Measurements from ENCODE around the gene P2RX7. TPM values are rescaled to one million over a fixed set of nuclear protein-coding genes. Genes with fewer than 3 reads are reported as not detected.
"Not testable (repeated sequence)": the region's sequence is repeated elsewhere in the genome, so short reads cannot be mapped to it uniquely, and the experiment has no call there.

P2RX7 gene
- total RNA-seq, 8 experiments from 2014 or later, result 0.08 to 1.9 (median 0.17) TPM

GRCh38 chr12:121149289-121149688 is 16.6 kb downstream of the P2RX7 start:
- WGBS, 10 experiments, result 40 to 90% (median 70%) methylated on average over 1 to 3 of the region's 3 CpGs; no CpG with 5 or more reads in 5 of the 10 experiments
- in situ Hi-C loops (cut with MboI; ENCODE audit: low pct_unique_long_range_greater_than_20kb in 2 of 9, low sequenced_read_pairs in 9 of 9, unreplicated experiment in 9 of 9); H3K4me1 ChIP-seq (replicated peaks in 1 of 2); H3K27ac ChIP-seq; ATAC-seq (replicated peaks in 6 of 8); H3K4me3 ChIP-seq: not testable (repeated sequence)

GRCh38 chr12:121154793-121155375 is 22.2 kb downstream of the P2RX7 start:
- Histone ChIP-seq H3K27ac (no peak overlapping the region), H3K4me1 (replicated peaks in 1 of 2) (no peaks in the 10 kb centered on the region), H3K4me3 (no peak overlapping the region)
- 58 to 100% (median 80%) methylated on average over 1 to 14 of the region's 14 CpGs for WGBS, 10 experiments
- in situ Hi-C loops (cut with MboI; ENCODE audit: low pct_unique_long_range_greater_than_20kb in 2 of 9, low sequenced_read_pairs in 9 of 9, unreplicated experiment in 9 of 9), result no loop called here
- ATAC-seq (replicated peaks in 6 of 8), result no peak

DNA sequence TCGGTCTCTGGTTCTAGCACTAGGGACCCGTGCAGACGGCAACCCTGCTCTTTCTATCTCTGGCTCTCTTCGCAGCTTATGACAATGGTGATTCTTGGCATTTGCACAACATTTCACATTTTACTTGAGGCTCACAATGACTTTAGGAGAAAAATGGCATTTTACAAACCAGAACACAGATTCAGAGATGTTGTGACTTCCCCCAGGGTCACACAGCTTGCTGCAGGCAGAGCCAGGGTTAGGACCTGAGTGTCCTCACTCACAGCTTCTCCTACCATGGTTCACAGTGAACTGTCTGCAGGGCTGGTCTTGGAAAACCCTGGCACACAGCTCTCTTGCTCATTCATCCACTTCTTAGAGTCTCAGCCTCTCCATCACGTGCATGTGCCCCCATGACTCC is 23.7 kb downstream of the P2RX7 start:
- Histone ChIP-seq H3K4me3 (no peak overlapping the region), H3K4me1 (replicated peaks in 1 of 2) (no peaks in the 10 kb centered on the region), H3K27ac (no peak overlapping the region)
- ATAC-seq (replicated peaks in 6 of 8), result no peak
- 0 to 93% (median 80%) methylated on average over 1 to 5 of the region's 5 CpGs; no CpG with 5 or more reads in 5 of the 10 experiments for WGBS, 10 experiments
- in situ Hi-C loops (cut with MboI; ENCODE audit: low pct_unique_long_range_greater_than_20kb in 2 of 9, low sequenced_read_pairs in 9 of 9, unreplicated experiment in 9 of 9), result no loop called here

GRCh38 chr12:121158085-121158484 is 25.4 kb downstream of the P2RX7 start:
- Histone ChIP-seq H3K4me3 (no peak overlapping the region), H3K4me1 (replicated peaks in 1 of 2) (no peaks in the 10 kb centered on the region), H3K27ac (no peak overlapping the region)
- ATAC-seq (replicated peaks in 6 of 8), result no peak
- in situ Hi-C loops (cut with MboI; ENCODE audit: low pct_unique_long_range_greater_than_20kb in 2 of 9, low sequenced_read_pairs in 9 of 9, unreplicated experiment in 9 of 9), result no loop called here
- WGBS, 10 experiments, result 60 to 100% (median 93%) methylated on average over 1 to 3 of the region's 3 CpGs; no CpG with 5 or more reads in 4 of the 10 experiments

DNA sequence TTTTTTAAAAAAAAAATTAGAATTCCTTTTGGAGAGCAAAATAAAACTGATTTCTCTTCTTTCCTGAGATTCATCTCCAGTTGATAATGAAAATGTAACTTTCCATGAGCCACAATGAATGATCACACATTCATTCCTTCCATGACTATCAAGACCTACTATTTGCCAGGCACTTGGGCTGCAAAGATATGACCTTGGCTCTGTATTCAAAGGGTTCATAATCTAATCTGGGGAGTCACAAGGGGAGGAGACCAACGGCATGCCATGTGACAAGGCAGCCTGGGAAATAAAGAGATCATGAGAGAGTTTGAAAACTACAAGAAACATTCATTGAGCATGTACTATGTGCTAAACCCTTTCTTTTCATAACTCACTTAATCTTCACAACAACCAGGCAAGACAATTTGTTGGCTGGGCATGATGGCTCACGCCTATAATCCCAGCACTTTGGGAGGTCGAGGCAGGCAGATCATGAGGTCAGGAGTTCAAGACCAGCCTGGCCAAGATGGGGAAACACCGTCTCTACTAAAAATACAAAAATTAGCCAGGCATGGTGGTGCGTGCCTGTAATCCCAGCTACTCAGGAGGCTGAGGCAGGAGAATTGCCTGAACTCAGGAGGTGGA is 26.2 kb downstream of the P2RX7 start:
- WGBS, 10 experiments, result 0 to 100% (median 63%) methylated on average over 1 to 3 of the region's 5 CpGs; no CpG with 5 or more reads in 2 of the 10 experiments
- ATAC-seq (replicated peaks in 6 of 8); H3K4me3 ChIP-seq: not testable (repeated sequence)

GRCh38 chr12:121159467-121160307 is 27.0 kb downstream of the P2RX7 start:
- H3K4me3 ChIP-seq, result no peak overlapping the region
- WGBS, 10 experiments, result 60 to 100% (median 81%) methylated on average over 1 to 7 of the region's 7 CpGs
- in situ Hi-C loops (cut with MboI; ENCODE audit: low pct_unique_long_range_greater_than_20kb in 2 of 9, low sequenced_read_pairs in 9 of 9, unreplicated experiment in 9 of 9), result no loop called here
- no peak for ATAC-seq (replicated peaks in 6 of 8)
- no peaks in the 10 kb centered on the region for H3K4me1 ChIP-seq (replicated peaks in 1 of 2)
- no peak overlapping the region for H3K27ac ChIP-seq

More for the DNA sequence above, 26.2 kb downstream of the P2RX7 start:
- H3K27ac ChIP-seq; in situ Hi-C loops (cut with MboI; ENCODE audit: low pct_unique_long_range_greater_than_20kb in 2 of 9, low sequenced_read_pairs in 9 of 9, unreplicated experiment in 9 of 9); H3K4me1 ChIP-seq (replicated peaks in 1 of 2): not testable (repeated sequence)

DNA sequence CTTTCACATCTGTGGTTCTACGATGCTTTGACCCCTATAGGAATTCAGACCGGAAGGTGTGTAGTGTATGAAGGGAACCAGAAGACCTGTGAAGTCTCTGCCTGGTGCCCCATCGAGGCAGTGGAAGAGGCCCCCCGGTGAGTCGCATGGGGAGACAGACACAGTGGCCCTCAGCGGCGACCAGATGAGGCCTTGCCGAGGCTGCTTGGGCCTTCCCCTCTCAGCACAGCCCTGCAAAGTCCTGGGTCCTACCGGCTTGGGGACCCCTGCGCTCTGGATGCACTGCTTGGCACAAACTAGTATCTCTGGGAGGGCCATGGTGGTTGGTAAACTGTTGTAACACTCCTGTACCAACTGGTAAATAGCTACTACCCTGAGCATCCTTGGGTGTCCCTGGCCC is 29.7 kb downstream of the P2RX7 start:
- Histone ChIP-seq H3K4me1 (replicated peaks in 1 of 2) (no peaks in the 10 kb centered on the region), H3K4me3 (no peak overlapping the region), H3K27ac (no peak overlapping the region)
- WGBS, 10 experiments, result 71 to 77% (median 75%) methylated on average over 6 to 7 of the region's 10 CpGs; no CpG with 5 or more reads in 7 of the 10 experiments
- ATAC-seq (replicated peaks in 6 of 8), result no peak
- in situ Hi-C loops (cut with MboI; ENCODE audit: low pct_unique_long_range_greater_than_20kb in 2 of 9, low sequenced_read_pairs in 9 of 9, unreplicated experiment in 9 of 9), result no loop called here

DNA sequence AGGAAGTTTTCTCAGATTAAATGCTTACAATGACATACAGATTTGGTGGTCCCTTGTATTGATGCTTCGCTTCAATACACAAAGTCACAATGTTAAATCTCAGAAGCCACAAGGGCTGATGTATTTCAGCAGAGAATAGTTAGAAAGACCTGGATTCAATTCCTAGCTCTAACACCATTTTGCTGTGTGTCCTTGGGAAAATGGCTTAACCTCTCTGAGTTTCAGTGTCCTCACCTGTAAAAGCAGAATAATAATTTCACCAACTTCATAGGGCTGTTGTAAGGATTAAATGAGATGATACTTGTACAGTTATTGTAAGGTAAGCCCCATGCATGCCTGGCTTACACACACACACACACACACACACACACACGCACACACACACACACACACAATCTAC is 30.3 kb downstream of the P2RX7 start:
- Histone ChIP-seq H3K27ac (no peak overlapping the region), H3K4me1 (replicated peaks in 1 of 2) (no peaks in the 10 kb centered on the region), H3K4me3 (no peak overlapping the region)
- in situ Hi-C loops (cut with MboI; ENCODE audit: low pct_unique_long_range_greater_than_20kb in 2 of 9, low sequenced_read_pairs in 9 of 9, unreplicated experiment in 9 of 9), result no loop called here
- no peak for ATAC-seq (replicated peaks in 6 of 8)
- 0 to 100% (median 93%) methylated on average over 1 of the region's 2 CpGs; no CpG with 5 or more reads in 6 of the 10 experiments for WGBS, 10 experiments

- H3K4me1 ChIP-seq (replicated peaks in 1 of 2); H3K27ac ChIP-seq; ATAC-seq (replicated peaks in 6 of 8); H3K4me3 ChIP-seq; in situ Hi-C loops (cut with MboI; ENCODE audit: low pct_unique_long_range_greater_than_20kb in 2 of 9, low sequenced_read_pairs in 9 of 9, unreplicated experiment in 9 of 9): not testable (repeated sequence)
- WGBS, 10 experiments, result 82 to 100% (median 100%) methylated on average over 1 to 4 of the region's 6 CpGs; no CpG with 5 or more reads in 4 of the 10 experiments
Observed at GRCh38 chr12:121164839-121165238, 32.2 kb downstream of the P2RX7 start.

DNA sequence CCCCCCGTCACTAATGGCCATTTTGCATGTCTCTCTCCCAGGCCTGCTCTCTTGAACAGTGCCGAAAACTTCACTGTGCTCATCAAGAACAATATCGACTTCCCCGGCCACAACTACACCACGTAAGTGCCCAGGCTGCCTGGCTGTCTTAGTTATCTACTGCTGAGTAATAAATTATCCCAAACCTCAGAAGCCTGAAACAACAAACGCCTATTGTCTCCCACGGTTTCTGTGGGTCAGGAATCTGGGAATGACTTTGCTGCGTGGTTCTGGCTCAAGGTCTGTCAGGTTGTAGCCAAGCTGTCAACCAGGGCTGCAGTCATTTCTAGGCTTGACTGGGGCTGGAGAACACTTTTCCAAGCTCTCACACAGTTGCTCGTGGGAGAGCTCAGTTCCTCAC is 32.6 kb downstream of the P2RX7 start:
- 73 to 100% (median 87%) methylated on average over 1 to 7 of the region's 9 CpGs; no CpG with 5 or more reads in 4 of the 10 experiments for WGBS, 10 experiments
- in situ Hi-C loops (cut with MboI; ENCODE audit: low pct_unique_long_range_greater_than_20kb in 2 of 9, low sequenced_read_pairs in 9 of 9, unreplicated experiment in 9 of 9), result no loop called here
- Histone ChIP-seq H3K27ac (no peak overlapping the region), H3K4me1 (replicated peaks in 1 of 2) (no peaks in the 10 kb centered on the region), H3K4me3 (no peak overlapping the region)
- no peak for ATAC-seq (replicated peaks in 6 of 8)

GRCh38 chr12:121166356-121166755 is 33.7 kb downstream of the P2RX7 start:
- in situ Hi-C loops (cut with MboI; ENCODE audit: low pct_unique_long_range_greater_than_20kb in 2 of 9, low sequenced_read_pairs in 9 of 9, unreplicated experiment in 9 of 9), result no loop called here
- Histone ChIP-seq H3K27ac (no peak overlapping the region), H3K4me3 (no peak overlapping the region), H3K4me1 (replicated peaks in 1 of 2) (no peaks in the 10 kb centered on the region)
- WGBS, 10 experiments, result 14 to 100% (median 63%) methylated on average over 1 of the region's 1 CpG; no CpG with 5 or more reads in 6 of the 10 experiments
- no peak for ATAC-seq (replicated peaks in 6 of 8)

DNA sequence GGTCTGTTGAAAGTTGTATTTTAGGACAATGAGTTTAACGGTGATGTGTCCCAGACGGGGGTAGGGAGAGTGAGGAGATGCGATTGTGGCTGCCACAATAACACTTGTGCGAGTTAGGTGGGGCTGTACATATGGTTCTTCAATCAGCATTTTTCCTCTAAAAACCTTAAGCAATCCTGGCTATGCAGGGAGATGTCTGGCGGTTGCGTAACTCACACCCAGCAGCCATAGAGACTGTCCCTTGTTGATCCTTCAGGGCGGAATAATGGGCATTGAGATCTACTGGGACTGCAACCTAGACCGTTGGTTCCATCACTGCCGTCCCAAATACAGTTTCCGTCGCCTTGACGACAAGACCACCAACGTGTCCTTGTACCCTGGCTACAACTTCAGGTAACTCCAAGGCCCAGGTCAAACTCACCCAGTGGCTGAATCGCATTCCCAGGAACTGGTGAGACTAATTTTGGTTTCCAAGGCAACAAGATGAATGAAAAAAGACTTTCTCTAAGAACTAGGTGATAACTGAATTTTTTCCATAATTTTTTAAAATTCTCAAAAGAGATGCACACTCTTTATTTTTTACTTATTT is 34.6 kb downstream of the P2RX7 start:
- WGBS, 10 experiments, result 60 to 100% (median 81%) methylated on average over 2 to 13 of the region's 14 CpGs
- no peak overlapping the region for H3K4me3 ChIP-seq
- peak in 3 of 8 experiments; percentile 88 to 99 (median 99) for ATAC-seq (replicated peaks in 6 of 8)
- in situ Hi-C loops (cut with MboI; ENCODE audit: low pct_unique_long_range_greater_than_20kb in 2 of 9, low sequenced_read_pairs in 9 of 9, unreplicated experiment in 9 of 9), result no loop called here
- H3K4me1 ChIP-seq (replicated peaks in 1 of 2), result no peaks in the 10 kb centered on the region
- H3K27ac ChIP-seq, result no peak overlapping the region

- Histone ChIP-seq H3K27ac (no peak overlapping the region), H3K4me1 (replicated peaks in 1 of 2) (no peaks in the 10 kb centered on the region), H3K4me3 (no peak overlapping the region)
- 38 to 100% (median 76%) methylated on average over 1 to 3 of the region's 3 CpGs; no CpG with 5 or more reads in 2 of the 10 experiments for WGBS, 10 experiments
- no peak for ATAC-seq (replicated peaks in 6 of 8)
- in situ Hi-C loops (cut with MboI; ENCODE audit: low pct_unique_long_range_greater_than_20kb in 2 of 9, low sequenced_read_pairs in 9 of 9, unreplicated experiment in 9 of 9), result no loop called here
Observed at GRCh38 chr12:121167951-121168350, 35.3 kb downstream of the P2RX7 start.

Measured in motor neuron (in vitro differentiated cells).